HG03060 (cell line): ENCODE data around the gene CDH4.

ENCODE experiments used
- ATAC-seq: cut with Tn5 transposase; IDR thresholded peaks from one replicate; pipeline ENCODE4 v1.9.1; 2021; ENCODE audit warnings: low read depth, moderate number of reproducible peaks; ENCODE audit not compliant: unreplicated experiment

Gene CDH4

GRCh38 chr20:61690993-61691838, 439.2 kb downstream of the CDH4 start:
- ATAC-seq: no peak

DNA sequence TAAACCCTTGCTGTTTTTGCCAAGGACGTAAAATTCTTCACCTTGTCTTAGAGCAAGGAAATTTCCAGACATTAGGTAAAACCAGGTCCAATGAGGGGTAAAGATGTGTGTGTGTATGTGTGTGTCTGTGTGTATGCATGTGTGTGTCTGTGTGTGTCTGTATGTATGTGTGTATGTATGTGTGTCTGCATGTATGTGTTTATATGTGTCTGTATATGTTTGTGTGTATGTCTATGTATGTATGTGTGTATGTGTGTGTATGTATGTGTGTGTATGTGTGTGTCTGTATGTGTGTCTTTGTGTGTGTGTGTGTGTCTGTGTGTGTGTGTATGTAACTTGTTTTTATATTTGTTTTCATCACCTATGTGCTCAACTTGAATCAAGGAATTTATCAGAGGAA, 439.9 kb downstream of the CDH4 start:
- no peak for ATAC-seq

DNA sequence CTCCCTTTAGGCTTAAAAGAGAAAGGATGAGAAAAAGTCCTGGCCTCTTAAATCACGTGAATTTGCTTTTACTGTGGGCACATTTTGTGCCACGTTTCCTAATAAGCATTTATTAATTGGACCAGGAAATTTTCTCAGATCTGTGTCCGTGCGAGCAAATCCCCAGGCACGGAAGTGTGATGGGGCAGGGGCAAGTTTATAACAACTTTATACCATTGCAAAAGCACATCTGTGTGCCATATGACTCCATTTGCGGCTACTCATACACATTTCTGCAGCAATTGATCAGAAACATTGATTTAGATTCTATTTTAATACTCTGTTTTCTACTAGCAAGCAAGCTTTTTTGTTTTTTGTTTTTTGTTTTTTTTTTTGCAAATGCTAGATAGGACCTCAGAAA, 440.4 kb downstream of the CDH4 start:
- no peak for ATAC-seq

GRCh38 chr20:61693055-61693600, 441.1 kb downstream of the CDH4 start:
- no peak for ATAC-seq

DNA sequence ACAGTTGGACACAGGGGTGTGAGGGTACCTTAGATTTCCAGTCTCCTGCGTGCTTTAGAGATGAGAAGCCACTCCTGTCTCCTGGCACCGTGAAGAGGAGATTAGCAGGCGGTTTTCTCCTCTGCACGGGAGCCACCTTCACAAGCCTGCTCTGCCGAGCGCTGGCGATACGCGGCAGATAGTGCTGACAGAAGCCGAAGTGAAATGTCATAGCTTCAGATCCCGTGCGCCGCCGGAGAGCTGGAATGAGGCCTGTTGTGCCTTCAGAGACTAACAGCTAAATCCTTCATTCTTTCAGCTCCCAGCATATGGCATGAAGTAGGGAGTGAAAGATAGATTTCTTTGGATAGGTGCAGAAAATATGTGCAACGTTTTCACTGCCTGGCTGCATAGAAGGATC, 442.6 kb downstream of the CDH4 start:
- ATAC-seq: no peak

DNA sequence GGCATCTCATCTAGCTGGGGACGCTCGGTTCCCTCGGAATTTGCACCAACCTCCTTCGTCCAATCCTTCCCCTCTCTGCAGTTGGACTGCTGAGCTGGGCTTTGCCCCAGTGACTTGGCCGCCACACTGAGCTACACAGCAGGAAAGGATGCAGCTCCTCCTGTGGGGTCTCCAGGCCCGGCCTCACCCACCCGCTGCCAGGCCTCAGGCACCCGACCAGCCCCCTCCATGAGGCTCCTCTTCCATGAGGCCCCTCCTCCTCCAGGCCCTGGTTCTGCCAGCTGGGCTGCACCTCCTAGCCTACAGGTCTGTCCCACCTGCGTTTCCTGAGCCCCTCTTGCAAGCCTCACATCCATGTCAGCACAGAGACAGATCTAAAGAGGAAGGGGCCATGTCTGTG, 443.7 kb downstream of the CDH4 start:
- ATAC-seq: no peak

DNA sequence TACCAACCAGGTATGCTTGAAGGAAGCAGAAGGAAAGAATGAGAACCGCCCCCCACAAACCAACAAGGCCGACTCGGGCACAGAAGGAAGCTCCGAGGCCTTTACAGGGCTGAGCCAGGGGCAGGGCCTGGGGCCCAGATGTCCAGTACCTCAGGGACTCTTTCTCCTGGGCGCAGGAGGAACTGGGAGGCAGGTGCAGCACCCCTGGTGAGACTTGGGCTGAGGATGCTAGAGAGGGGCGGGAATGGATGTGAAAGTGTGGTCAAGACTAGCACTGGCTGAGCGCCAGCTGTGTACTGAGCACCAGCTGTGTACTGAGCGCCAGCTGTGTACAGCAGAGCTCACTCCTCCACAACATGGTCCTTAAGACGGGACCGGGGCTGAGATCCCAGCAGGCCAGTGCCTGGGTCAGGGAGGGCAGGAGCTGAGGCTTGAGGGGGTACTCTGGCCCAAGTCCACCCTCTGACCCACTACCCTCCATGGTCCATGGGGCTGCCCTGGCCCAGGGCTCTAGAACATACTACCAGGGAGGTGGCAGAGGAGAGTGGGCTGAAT, 444.2 kb downstream of the CDH4 start:
- ATAC-seq: no peak

- no peak for ATAC-seq
Observed at GRCh38 chr20:61697666-61698597, 445.9 kb downstream of the CDH4 start.

DNA sequence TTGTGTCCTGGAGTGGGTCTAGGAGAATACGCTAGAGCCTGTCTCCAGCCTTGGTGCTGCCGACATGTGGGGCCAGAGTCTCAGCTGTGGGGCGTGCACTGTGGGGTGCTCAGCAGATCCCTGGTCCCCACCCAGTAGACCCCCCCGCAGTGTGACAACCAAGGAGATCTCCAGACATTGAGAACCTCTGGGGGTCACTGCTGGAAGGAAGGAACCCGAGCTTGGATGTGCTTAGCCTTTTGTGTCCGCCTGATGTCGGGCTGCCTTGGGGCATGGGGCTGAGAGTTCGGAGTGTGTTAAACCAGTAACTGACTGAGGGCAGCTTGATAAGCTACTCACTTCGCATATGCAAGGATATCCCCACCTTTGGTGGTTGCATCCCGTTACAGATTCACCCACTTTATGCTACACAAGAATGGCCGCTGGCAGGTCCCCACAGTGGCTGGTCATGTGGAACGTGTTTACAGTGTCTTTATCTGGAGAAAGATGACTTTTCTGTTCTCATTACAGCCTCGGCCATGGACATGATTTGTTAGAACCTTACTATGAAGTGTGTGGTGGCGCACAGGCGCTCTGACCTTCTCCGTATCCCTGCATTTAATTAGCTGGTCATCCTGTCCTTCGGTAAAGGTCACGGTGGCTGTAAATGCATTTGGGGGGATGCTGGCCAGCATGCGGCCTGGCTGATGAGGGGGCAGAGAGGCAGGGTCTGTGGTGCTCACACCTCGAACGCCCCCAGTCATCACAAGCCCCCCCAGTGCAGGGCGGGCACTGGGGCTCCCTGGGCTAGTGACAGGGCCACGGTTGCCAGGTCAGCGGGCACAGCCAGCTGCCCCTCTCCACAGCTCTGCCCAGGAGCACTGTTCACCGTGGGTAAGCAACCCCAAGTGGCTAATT, 446.8 kb downstream of the CDH4 start:
- no peak for ATAC-seq

DNA sequence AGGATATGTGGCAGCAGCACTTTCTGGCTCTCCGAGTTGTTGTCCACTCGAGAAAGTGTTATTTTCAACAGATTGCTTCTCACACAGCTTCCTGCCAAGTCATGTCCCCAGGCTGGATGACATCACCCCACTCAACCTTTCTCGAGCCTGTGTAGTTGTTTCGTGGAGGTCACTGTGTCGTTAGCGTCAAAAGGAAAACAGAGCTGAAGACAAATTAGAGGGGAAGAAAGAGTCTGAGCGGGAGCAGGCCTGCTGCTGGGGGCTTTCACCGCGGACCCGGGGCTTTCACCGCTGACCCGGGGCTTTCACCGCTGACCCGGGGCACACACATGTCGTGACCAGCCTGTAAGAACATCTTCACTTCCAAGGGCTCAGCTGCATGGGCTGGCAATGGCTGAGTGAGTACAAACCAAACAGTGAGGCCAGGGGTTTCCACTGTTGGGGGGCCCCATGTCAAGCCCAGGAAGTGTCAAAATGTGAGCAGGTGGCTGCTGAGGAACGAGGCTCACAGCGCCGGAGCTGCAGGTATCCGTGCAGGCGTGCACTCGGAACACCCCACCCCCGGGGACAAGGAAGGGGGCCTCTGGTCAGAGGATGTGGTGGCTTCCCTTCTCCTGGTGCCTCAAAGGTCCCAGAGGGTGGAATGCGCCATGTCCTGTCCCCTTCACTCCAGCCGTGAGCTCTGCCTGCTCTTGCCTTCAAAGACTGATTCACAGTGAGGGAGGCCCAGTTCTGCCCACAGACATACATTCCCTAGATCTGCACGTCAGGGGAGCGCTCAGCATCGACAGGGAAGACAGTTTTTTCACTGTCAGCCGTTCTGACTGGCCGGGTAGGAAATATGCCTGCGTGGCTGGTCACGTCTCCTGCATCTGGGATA, 447.7 kb downstream of the CDH4 start:
- no peak for ATAC-seq

GRCh38 chr20:61700595-61701140, 448.6 kb downstream of the CDH4 start:
- ATAC-seq: no peak

DNA sequence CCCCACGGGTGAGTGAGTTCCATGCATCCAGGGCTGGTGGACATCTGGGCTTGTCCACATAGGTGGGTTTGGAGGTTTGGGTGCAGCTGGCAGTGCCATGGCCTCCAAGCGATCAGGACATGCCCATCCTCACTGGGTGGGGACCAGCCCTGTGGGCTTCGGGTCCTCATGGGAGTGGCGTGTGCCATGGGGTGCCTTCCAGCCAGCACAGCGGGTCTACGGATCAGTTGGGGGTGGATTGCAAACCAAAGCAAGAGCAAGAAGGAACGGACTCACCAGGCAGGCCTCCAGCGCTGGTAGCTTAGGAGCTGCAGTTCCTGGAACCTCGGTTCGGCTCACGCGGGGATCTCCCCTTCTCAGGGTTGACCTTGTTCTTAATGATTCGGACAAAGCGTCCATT, 449.3 kb downstream of the CDH4 start:
- ATAC-seq: no peak

DNA sequence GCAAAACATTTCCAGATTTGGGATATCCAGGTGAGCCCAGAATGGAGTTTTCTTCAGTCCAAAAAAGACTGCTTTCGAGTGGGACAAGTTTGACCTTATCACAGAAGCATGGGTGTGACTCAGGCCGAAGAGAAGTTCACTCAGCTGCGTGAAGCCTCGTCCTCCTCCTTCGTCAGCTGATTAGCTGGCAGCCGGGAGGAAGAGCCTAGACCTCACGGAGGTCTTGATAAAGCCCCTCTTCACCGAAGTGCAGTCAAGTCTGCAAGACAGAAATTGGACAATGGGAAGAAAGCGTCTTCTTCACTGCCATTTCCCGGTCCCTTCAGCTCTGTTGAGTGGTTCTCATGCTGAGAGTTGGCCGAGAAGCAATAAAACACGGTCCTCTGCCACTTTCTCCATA, 449.7 kb downstream of the CDH4 start:
- no peak for ATAC-seq

- no peak for ATAC-seq
Observed at GRCh38 chr20:61702246-61702645, 450.2 kb downstream of the CDH4 start.

- no peak for ATAC-seq
Observed at GRCh38 chr20:61704661-61705060, 452.6 kb downstream of the CDH4 start.

DNA sequence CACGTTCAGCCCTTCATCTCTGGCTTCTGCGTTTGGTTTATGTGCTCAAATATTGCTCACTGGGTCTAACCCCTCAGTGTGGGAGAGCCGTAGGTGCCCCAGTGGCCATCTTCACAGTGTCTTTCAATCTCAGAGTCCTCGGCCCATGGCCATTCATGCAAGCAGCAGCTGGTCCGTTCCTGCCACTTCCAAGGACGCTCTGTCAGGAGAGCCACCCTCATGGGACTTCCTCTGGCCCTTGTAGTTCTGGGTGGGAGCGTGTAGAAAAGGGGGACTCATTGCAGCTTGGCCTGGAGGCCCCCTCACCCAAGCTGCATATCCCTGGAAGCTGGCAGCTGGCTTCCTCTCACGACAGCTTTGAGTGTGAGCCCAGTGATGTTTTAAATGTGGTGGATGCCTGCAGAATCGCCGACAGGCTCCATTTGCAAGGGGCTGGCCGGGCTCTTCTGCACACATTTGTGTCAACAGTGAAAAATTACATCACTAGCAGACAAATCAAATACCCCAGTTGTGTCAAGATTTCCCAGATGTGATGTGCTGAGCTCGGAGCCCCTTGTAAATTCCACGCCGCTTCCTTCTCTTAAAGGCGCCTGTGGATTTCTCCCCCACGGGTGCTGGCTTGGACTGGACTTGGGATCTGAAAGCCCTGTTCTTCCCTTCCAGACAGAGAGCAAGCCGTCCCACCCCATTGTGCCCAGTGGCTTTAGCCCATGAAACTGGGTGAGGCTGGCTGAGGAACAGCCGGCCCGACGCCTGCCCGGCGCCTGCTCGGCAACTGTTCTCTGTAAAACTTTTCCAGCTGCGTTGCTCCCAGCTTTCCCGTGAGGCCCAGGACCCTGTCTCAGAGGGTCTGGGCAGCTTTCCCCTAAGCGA, 453.6 kb downstream of the CDH4 start:
- ATAC-seq: no peak

GRCh38 chr20:61706259-61706961, 454.3 kb downstream of the CDH4 start:
- no peak for ATAC-seq
